Heart left ventricle (tissue), 13 donors: ENCODE data around the gene DPEP1.

ENCODE experiments used
- POLR2A ChIP-seq, 2 donors: fragments of 450-650 bp; IDR thresholded peaks; one replicate each; pipeline ENCODE4 v1.6.1; 2017; ENCODE audit warnings: antibody characterized with exemption in 2 of 2, mild to moderate bottlenecking in 2 of 2, moderate library complexity in 2 of 2
- TF ChIP-seq, protein P1 (sequence below), 12 donors: fragments of 200-600 bp; sonication (generic) in 4 of 12; IDR thresholded peaks; one replicate each; pipeline versions ENCODE4 v1.5.0 to v1.8.0; 2018 to 2022; ENCODE audit warnings: antibody characterized with exemption in 12 of 12, mild to moderate bottlenecking in 5 of 12
- donor health status: ischemic (EF 13 %, LVEDD 7.1; RV severe dilation, severe dysfunction).
- donor health status: DM: no; HTN: yes; CAD: no.
- donor health status: DM: no; HTN: no; CAD: no.
- donor health status: ischemic (EF 25% LVEDD 6.9; RV normal size, moderate dysfunction).
- donor health status: ischemic (EF 25% LVEDD 5.7; RV mildly dilated, moderate dysfunction).
- donor health status: ischemic (EF 35%, LVEDD 5.7; RV mildly dilated, moderate dysfunction).
- donor health status: nonischemic (EF 11% LVEDD 7.7; RV severe dilation, severe dysfunction).
- donor health status: DM: yes; HTN: yes; CAD: no.
- donor health status: PGD.
- donor health status: ischemic (EF 29% LVEDD 5.4; RV normal size, mild dysfunction).
- donor health status: nonischemic (EF 23%, LVEDD 6.1; RV moderate dilation, normal function).

DNA sequence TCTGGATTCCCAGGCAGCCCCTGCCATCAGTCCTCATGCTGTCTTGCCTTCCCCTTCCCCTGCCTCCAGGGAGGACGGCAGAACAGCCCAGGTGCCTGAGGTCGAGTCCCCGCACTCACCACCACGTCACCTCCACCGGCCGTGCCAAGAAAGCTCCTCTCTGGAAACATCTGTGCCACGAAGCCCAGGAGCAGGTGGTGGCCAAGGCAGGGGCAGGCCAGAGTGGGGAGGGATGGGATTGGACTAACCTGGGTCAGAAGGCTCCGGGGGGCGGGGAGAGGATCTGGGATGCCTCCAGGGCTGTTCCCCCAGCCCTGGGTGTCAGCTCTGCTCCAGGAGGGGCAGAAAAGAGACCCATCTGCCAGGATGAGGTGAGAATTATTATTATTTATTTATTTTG is 7.4 kb upstream of the DPEP1 start:
- TF ChIP-seq, protein P1, sequence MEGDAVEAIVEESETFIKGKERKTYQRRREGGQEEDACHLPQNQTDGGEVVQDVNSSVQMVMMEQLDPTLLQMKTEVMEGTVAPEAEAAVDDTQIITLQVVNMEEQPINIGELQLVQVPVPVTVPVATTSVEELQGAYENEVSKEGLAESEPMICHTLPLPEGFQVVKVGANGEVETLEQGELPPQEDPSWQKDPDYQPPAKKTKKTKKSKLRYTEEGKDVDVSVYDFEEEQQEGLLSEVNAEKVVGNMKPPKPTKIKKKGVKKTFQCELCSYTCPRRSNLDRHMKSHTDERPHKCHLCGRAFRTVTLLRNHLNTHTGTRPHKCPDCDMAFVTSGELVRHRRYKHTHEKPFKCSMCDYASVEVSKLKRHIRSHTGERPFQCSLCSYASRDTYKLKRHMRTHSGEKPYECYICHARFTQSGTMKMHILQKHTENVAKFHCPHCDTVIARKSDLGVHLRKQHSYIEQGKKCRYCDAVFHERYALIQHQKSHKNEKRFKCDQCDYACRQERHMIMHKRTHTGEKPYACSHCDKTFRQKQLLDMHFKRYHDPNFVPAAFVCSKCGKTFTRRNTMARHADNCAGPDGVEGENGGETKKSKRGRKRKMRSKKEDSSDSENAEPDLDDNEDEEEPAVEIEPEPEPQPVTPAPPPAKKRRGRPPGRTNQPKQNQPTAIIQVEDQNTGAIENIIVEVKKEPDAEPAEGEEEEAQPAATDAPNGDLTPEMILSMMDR (IDR thresholded peaks at IDR 0.05), result no peak
- TF ChIP-seq POLR2A (IDR thresholded peaks at IDR 0.05), result no peak
